CD1c-positive myeloid dendritic cell (primary cell): Measurements from ENCODE around the gene PARL.
A peak's percentile ranks its signal among the peaks of the same experiment; 100 is the strongest.

Experiments used
- DNase-seq: peaks from one replicate; pipeline ENCODE4 v3.0.0-alpha.2; 2016; ENCODE audit errors: extremely low spot score

Gene PARL, protein sequence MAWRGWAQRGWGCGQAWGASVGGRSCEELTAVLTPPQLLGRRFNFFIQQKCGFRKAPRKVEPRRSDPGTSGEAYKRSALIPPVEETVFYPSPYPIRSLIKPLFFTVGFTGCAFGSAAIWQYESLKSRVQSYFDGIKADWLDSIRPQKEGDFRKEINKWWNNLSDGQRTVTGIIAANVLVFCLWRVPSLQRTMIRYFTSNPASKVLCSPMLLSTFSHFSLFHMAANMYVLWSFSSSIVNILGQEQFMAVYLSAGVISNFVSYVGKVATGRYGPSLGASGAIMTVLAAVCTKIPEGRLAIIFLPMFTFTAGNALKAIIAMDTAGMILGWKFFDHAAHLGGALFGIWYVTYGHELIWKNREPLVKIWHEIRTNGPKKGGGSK

DNA sequence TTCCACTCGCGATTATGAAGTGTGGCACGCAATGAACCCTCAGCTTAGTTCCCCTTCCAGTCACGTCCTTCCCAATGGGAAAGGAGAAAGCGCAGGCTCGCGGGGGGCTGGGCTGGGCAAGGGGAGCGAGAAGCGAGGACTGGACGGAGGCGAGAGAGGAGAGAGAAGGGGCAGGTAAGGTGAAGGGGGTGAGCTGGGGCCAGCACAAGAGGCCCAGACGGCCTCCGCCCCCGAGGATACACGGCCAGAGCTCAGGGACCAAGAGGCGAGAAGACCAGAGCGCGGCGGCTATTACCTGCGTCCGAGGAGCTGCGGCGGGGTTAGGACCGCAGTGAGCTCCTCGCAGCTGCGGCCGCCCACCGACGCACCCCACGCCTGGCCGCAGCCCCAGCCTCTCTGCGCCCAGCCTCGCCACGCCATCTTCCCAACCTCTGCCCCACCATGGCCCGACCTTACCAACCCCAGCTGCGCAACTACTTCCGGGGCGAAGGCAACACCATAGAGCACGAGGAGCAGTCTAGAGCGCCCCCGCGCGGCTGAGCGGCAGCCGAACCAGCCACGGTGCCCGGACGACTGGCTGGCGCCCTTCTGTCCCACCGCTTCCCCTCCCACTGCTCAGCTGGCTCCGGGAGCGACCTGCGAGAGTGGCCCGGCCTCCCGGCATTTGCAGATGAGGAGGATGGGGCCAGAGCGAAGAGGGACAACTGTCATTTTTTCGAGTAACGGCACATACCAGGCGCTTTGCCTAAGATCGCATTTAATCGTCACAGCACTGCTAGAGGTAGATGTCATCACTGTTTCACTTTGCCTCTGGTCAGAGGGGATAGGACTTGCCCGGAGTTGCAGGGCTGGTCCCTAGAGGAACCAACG lies at the start of gene PARL:
Gene PARL (minus strand): TSS at position 454 of the 870 bp plus-strand sequence. CDS start 34 bp downstream, at position 420.
- DNase-seq = peak; percentile 97

GRCh38 chr3:183933160-183933559 lies 48.5 kb upstream of the PARL start:
- DNase-seq = no peak

DNA sequence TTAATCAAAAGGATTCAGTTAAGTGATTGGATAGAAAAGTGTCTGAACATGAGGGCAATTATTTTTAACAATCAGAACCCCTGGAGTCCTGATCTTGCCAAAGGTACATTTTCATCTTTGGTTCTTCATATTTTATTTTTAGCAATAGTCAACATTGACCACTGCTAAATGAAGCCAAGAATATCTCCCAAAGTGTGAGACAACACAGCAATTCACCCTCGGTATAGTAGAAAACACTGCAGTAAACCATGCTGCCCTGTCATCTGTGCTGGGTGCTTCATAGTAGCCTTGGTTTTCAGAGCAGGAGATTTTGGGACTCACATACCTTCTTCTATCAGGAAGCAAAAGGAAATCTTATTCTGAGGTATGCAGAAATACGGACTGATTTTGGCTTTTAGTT lies 47.2 kb upstream of the PARL start:
- no peak for DNase-seq

DNA sequence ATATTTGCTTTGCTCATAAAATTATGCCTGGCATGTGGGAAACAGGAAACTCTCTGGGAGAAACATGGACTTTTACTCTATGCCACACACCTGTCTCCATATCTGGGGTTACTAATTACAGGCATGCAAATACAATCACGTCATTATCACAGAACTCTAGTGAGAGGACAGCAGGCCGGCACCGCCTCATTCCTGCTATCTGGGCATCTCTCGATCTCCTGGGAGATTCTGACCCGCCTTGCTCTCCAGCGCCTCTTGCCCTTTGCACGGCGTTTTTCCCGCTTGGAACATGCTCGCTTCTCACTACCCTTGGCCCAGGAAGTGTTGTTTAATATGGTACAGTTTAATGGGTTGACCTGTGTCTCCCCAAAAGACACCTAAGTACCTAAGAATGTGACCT lies 45.4 kb upstream of the PARL start:
- DNase-seq = no peak

- no peak for DNase-seq
These were observed 42.4 kb upstream of the PARL start for GRCh38 chr3:183927059-183927458.

- DNase-seq = no peak
These were observed 40.3 kb upstream of the PARL start for GRCh38 chr3:183924956-183925355.

DNA sequence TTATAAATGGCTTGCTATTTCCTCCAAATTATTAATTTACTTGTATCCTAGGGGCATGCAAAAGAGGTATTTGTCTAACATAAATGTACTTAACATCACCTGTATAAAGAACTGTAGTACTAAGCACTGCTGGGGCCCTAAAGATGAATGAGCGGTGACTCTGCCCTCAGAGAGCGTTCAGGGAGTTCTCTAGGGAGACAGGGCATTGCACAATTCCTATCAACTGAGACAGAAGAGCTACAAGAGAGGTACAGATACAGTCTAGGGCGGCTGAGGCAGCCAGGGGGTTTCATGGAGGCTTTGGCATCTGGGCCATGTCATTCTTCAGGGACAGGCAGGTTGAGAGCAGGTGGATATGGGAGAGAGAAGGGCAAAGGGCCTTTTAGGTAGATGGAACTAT lies 39.9 kb upstream of the PARL start:
- DNase-seq = no peak

- no peak for DNase-seq
These were observed 37.7 kb upstream of the PARL start for GRCh38 chr3:183922421-183922820.

GRCh38 chr3:183921096-183921495 lies 36.4 kb upstream of the PARL start:
- DNase-seq = no peak

- no peak for DNase-seq
These were observed 35.7 kb upstream of the PARL start for GRCh38 chr3:183920416-183920815.

DNA sequence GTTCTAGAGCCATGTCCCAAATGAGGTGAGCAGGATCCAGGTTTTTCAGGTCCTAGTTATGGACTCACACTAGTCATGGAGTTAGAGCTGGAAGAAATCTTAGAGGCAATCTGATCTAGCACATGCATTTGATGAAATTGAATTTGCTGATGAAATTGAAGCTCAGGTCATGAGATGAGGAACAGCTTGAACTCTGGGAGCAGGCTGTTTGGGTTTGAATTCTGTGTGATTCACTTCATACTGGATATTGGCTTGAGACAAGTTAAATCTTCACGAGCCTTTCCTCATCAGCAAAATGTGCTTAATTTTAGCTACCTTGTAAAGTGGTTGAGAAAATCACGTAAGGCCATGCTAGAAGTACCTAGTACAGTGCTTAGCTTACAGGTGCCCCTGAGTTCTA lies 33.5 kb upstream of the PARL start:
- no peak for DNase-seq

DNA sequence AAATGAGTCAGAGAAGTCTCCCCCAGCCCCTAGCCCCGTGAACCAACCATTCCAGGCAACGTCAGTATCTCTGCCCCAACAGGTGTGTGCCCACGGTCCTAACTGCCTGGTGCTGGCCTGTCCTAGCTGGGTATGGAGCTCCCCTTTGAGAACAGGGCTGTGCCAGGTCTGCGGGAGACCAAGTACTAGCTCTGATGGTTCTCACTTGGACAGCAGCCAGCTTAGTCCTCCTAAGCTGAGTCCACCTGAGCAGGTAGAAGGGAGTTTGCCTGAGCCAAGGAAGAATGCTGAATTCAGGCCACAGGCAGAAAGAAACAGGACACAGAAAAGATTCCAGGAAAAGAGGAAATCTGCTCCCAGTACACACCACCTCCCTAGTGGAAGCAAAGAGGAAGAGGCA lies 33.1 kb upstream of the PARL start:
- no peak for DNase-seq

- DNase-seq = no peak
These were observed 30.2 kb upstream of the PARL start for GRCh38 chr3:183914856-183915255.

DNA sequence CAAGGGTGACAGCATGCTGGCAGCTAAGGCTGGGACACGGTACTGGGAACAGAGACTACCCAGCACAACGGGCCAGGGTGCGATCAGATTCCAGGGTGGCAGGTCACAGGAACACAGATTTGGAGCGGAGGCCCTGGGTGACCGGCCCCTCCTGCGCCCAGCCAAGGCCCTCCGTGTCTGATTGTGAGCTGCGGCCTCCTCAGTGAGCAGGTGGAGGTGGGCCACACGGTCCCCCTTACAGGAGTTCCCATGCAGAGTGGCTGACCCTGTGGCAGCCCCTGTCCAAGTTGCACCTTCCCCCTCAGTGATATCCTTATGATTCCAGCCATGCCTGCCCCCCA lies 28.9 kb upstream of the PARL start:
- no peak for DNase-seq

- no peak for DNase-seq
These were observed 28.4 kb upstream of the PARL start for GRCh38 chr3:183912895-183913579.

DNA sequence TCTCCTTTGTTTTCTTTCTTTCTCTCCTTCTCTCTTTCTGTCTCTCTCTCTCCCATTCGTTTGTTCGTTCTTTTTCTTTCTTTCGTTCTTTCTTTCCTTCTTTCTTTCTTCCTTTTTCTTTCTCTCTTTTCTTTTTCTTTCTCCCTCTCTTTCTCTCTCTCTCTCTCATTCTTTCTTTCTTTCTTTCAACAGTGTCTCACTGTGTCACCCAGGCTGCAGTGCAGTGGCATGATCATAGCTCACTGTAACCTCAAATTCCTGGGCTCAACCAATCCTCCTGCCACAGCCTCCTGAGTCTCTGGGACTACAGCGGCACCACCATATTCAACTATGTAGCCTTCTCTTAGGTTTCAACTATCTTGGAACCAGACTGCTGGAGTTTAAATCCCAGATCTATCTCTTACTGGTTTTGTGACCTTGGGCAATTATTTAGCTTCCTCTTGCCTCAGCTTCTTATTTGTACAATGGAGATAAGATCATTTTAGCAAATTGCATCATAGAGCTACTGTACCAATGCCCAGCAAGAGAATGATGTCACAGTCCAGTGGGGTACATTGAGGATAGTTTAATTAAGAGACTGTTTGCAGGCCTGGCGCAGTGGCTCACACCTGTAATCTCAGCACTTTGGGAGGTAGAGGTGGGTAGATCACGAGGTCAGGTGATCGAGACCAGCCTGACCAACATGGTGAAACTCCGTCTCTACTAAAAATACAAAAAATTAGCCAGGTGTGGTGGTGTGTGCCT lies 27.3 kb upstream of the PARL start:
- DNase-seq = no peak

DNA sequence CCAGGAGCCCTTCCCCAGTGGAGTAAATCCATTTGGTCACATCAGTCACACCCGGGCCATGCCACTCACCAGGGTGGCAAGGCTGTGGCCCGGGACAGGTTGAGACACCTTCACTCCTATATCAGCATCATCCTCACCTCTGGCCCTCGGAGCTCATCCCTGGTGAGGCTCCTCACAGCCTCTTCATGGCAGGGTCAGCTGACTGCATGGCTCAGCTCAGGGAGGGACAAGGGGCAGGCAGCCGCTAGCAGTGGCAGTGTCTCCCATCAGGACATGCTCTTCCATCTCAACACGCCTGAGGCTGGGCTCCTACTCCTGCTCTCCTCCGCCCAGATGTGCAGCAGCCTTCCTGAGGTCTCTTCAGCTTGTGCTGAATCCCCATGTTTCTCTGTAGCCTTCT lies 26.4 kb upstream of the PARL start:
- DNase-seq = no peak

- no peak for DNase-seq
These were observed 24.4 kb upstream of the PARL start for GRCh38 chr3:183909030-183909600.

- DNase-seq = no peak
These were observed 23.2 kb upstream of the PARL start for GRCh38 chr3:183907911-183908331.

- DNase-seq = no peak
These were observed 22.5 kb upstream of the PARL start for GRCh38 chr3:183907176-183907575.

GRCh38 chr3:183906234-183906921 lies 21.7 kb upstream of the PARL start:
- DNase-seq = no peak
